ENCODE data around the gene DOK5. TPM values are rescaled to one million over a fixed set of nuclear protein-coding genes. Genes with fewer than 3 reads are reported as not detected.

The DOK5 gene
- total RNA-seq, 2 experiments from 2014 or later: 3.9 to 4.3 TPM

GRCh38 chr20:54494303-54495006 is 19.1 kb downstream of the DOK5 start:
- DNase-seq: no peak
- CTCF ChIA-PET: interaction anchor here (1.4 kb wide), 1 partner anchor 390 kb away, joined by 3 read pairs; no protein-coding TSS in a partner anchor
- Mint-ChIP-seq H3K27me3 (ENCODE audit: low read depth) (peaks cover 19% of the 10 kb centered on the region), H3K36me3 (ENCODE audit: low read depth) (no peaks in the 10 kb centered on the region), H3K27ac (no peak overlapping the region), H3K4me1 (ENCODE audit: low read depth) (no peaks in the 10 kb centered on the region), H3K9me3 (no peaks in the 10 kb centered on the region), H3K4me3 (no peak overlapping the region)
- intact Hi-C loops (cut with micrococcal nuclease): no loop called here

- Mint-ChIP-seq H3K9me3 (no peaks in the 10 kb centered on the region), H3K27ac (no peak overlapping the region), H3K4me1 (ENCODE audit: low read depth) (no peaks in the 10 kb centered on the region), H3K4me3 (no peak overlapping the region), H3K36me3 (ENCODE audit: low read depth) (no peaks in the 10 kb centered on the region), H3K27me3 (ENCODE audit: low read depth) (peaks cover 22% of the 10 kb centered on the region)
- DNase-seq: no peak
- intact Hi-C loops (cut with micrococcal nuclease): no loop called here
- CTCF ChIA-PET: no interaction called here
Measured at GRCh38 chr20:54497931-54498718, 22.7 kb downstream of the DOK5 start.

GRCh38 chr20:54499111-54499510 is 23.7 kb downstream of the DOK5 start:
- H3K36me3 Mint-ChIP-seq (ENCODE audit: low read depth): no peaks in the 10 kb centered on the region
- CTCF ChIA-PET: no interaction called here
- H3K27ac Mint-ChIP-seq: no peak overlapping the region
- intact Hi-C loops (cut with micrococcal nuclease): no loop called here
- H3K4me1 Mint-ChIP-seq (ENCODE audit: low read depth): no peaks in the 10 kb centered on the region
- H3K9me3 Mint-ChIP-seq: no peaks in the 10 kb centered on the region
- no peak overlapping the region for H3K4me3 Mint-ChIP-seq
- DNase-seq: no peak
- H3K27me3 Mint-ChIP-seq (ENCODE audit: low read depth): peaks cover 26% of the 10 kb centered on the region

GRCh38 chr20:54502179-54502578 is 26.8 kb downstream of the DOK5 start:
- Mint-ChIP-seq H3K27me3 (ENCODE audit: low read depth) (peaks cover 25% of the 10 kb centered on the region), H3K9me3 (no peaks in the 10 kb centered on the region), H3K36me3 (ENCODE audit: low read depth) (no peaks in the 10 kb centered on the region), H3K4me3 (no peak overlapping the region), H3K27ac (no peak overlapping the region), H3K4me1 (ENCODE audit: low read depth) (no peaks in the 10 kb centered on the region)
- CTCF ChIA-PET: no interaction called here
- no peak for DNase-seq
- intact Hi-C loops (cut with micrococcal nuclease): no loop called here

- no peaks in the 10 kb centered on the region for H3K4me1 Mint-ChIP-seq (ENCODE audit: low read depth)
- no peaks in the 10 kb centered on the region for H3K9me3 Mint-ChIP-seq
- no peak overlapping the region for H3K27ac Mint-ChIP-seq
- no peak for DNase-seq
- CTCF ChIA-PET: no interaction called here
- H3K4me3 Mint-ChIP-seq: no peak overlapping the region
- no peaks in the 10 kb centered on the region for H3K36me3 Mint-ChIP-seq (ENCODE audit: low read depth)
- peaks cover 10% of the 10 kb centered on the region for H3K27me3 Mint-ChIP-seq (ENCODE audit: low read depth)
- intact Hi-C loops (cut with micrococcal nuclease): no loop called here
Measured at GRCh38 chr20:54506643-54507042, 31.2 kb downstream of the DOK5 start.

GRCh38 chr20:54510541-54511129 is 35.2 kb downstream of the DOK5 start:
- Mint-ChIP-seq H3K9me3 (peaks cover 2% of the 10 kb centered on the region), H3K4me1 (ENCODE audit: low read depth) (no peaks in the 10 kb centered on the region), H3K27me3 (ENCODE audit: low read depth) (peaks cover 9% of the 10 kb centered on the region), H3K27ac (no peak overlapping the region), H3K36me3 (ENCODE audit: low read depth) (no peaks in the 10 kb centered on the region), H3K4me3 (no peak overlapping the region)
- no peak for DNase-seq
- intact Hi-C loops (cut with micrococcal nuclease): no loop called here
- CTCF ChIA-PET: interaction anchor here (0.7 kb wide), 1 partner anchor 406 kb away, joined by 3 read pairs; no protein-coding TSS in a partner anchor

- Mint-ChIP-seq H3K4me3 (no peak overlapping the region), H3K4me1 (ENCODE audit: low read depth) (no peaks in the 10 kb centered on the region), H3K27me3 (ENCODE audit: low read depth) (peaks cover 11% of the 10 kb centered on the region), H3K9me3 (peaks cover 2% of the 10 kb centered on the region), H3K27ac (no peak overlapping the region), H3K36me3 (ENCODE audit: low read depth) (no peaks in the 10 kb centered on the region)
- CTCF ChIA-PET: interaction anchor here (1.4 kb wide), 1 partner anchor 373 kb away, joined by 3 read pairs; no protein-coding TSS in a partner anchor
- intact Hi-C loops (cut with micrococcal nuclease): no loop called here
- no peak for DNase-seq
Measured at GRCh38 chr20:54512694-54513093, 37.3 kb downstream of the DOK5 start.

- DNase-seq: no peak
- intact Hi-C loops (cut with micrococcal nuclease): no loop called here
- H3K9me3 Mint-ChIP-seq: peaks cover 6% of the 10 kb centered on the region
- H3K27ac Mint-ChIP-seq: no peak overlapping the region
- CTCF ChIA-PET: interaction anchor here (1.4 kb wide), 1 partner anchor 374 kb away, joined by 3 read pairs; no protein-coding TSS in a partner anchor
- no peaks in the 10 kb centered on the region for H3K4me1 Mint-ChIP-seq (ENCODE audit: low read depth)
- no peaks in the 10 kb centered on the region for H3K36me3 Mint-ChIP-seq (ENCODE audit: low read depth)
- no peak overlapping the region for H3K4me3 Mint-ChIP-seq
- H3K27me3 Mint-ChIP-seq (ENCODE audit: low read depth): peaks cover 16% of the 10 kb centered on the region
Measured at GRCh38 chr20:54514028-54514607, 38.7 kb downstream of the DOK5 start.

GRCh38 chr20:54515793-54516628 is 40.6 kb downstream of the DOK5 start:
- DNase-seq: no peak
- Mint-ChIP-seq H3K27me3 (ENCODE audit: low read depth) (peaks cover 21% of the 10 kb centered on the region), H3K27ac (no peak overlapping the region), H3K4me1 (ENCODE audit: low read depth) (no peaks in the 10 kb centered on the region), H3K9me3 (peaks cover 6% of the 10 kb centered on the region), H3K4me3 (no peak overlapping the region), H3K36me3 (ENCODE audit: low read depth) (no peaks in the 10 kb centered on the region)
- CTCF ChIA-PET: interaction anchor here (0.7 kb wide), 1 partner anchor 238 kb away, joined by 3 read pairs; no protein-coding TSS in a partner anchor
- intact Hi-C loops (cut with micrococcal nuclease): no loop called here

GRCh38 chr20:54517241-54517975 is 42.0 kb downstream of the DOK5 start:
- Mint-ChIP-seq H3K27me3 (ENCODE audit: low read depth) (peaks cover 21% of the 10 kb centered on the region), H3K36me3 (ENCODE audit: low read depth) (no peaks in the 10 kb centered on the region), H3K9me3 (peaks cover 6% of the 10 kb centered on the region), H3K4me3 (no peak overlapping the region), H3K4me1 (ENCODE audit: low read depth) (no peaks in the 10 kb centered on the region), H3K27ac (no peak overlapping the region)
- DNase-seq: no peak
- intact Hi-C loops (cut with micrococcal nuclease): no loop called here
- CTCF ChIA-PET: no interaction called here

- no peak overlapping the region for H3K4me3 Mint-ChIP-seq
- no peak for DNase-seq
- H3K36me3 Mint-ChIP-seq (ENCODE audit: low read depth): no peaks in the 10 kb centered on the region
- no peak overlapping the region for H3K27ac Mint-ChIP-seq
- peaks cover 17% of the 10 kb centered on the region for H3K27me3 Mint-ChIP-seq (ENCODE audit: low read depth)
- no peaks in the 10 kb centered on the region for H3K4me1 Mint-ChIP-seq (ENCODE audit: low read depth)
- CTCF ChIA-PET: interaction anchor here (1.4 kb wide), 1 partner anchor 18 kb away, joined by 3 read pairs; no protein-coding TSS in a partner anchor
- no peaks in the 10 kb centered on the region for H3K9me3 Mint-ChIP-seq
- intact Hi-C loops (cut with micrococcal nuclease): no loop called here
Measured at GRCh38 chr20:54524849-54525248, 49.5 kb downstream of the DOK5 start.

All from activated naive CD4-positive, alpha-beta T cell treated with anti-CD3 and anti-CD28 coated beads for 36 hours (primary cell).